ENCODE data around the gene GALNT4. TPM values are rescaled to one million over a fixed set of nuclear protein-coding genes. Genes with fewer than 3 reads are reported as not detected.

GALNT4 gene
- total and polyA plus RNA-seq, 9 of the 15 experiments (the other 6 are each of a cell fraction or from before 2014, with no cell fraction given), result 1.2 to 4.6 (median 3.4) TPM

DNA sequence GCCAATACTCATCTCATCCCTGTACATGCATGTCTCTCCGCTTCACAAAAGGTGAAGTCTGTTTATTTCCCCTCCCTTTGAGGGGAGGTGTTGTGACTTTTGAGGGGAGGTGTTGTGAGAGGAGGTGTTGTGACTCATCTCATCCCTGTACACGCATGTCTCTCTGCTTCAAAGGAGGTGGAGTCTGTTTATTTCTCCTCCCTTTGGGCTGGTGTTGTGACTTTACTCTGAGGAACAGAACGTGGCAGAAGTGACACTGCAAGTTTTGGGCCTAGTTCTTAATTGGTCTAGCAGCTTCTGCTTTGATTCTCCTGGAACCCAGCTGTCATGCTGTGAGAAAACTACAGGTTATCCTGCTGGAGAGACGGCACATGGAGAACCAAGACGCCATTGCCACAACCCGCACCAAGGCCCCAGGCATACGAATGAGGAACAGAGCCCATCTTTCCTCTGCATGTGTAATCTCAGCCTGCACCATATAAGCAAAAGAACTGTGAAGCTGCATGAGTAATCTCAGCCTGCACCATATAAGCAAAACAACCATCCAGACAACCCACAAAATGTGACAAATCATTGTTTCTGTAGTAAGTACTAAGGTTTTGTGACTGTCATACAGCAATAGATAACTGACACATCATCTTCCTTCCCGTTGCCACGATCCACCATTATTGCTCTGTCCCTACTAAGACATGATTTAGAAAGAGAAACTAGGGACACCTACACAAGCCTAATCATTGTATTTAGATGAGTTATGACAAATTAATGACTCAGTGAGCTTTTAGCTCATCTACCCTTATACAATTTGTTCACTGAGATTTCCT lies 30.0 kb downstream of the GALNT4 start (continued):
- TF ChIP-seq, protein P1, sequence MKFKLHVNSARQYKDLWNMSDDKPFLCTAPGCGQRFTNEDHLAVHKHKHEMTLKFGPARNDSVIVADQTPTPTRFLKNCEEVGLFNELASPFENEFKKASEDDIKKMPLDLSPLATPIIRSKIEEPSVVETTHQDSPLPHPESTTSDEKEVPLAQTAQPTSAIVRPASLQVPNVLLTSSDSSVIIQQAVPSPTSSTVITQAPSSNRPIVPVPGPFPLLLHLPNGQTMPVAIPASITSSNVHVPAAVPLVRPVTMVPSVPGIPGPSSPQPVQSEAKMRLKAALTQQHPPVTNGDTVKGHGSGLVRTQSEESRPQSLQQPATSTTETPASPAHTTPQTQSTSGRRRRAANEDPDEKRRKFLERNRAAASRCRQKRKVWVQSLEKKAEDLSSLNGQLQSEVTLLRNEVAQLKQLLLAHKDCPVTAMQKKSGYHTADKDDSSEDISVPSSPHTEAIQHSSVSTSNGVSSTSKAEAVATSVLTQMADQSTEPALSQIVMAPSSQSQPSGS (CRISPR knock-in tag; IDR thresholded peaks at IDR 0.05), result no peak
- TF ChIP-seq SNIP1 (IDR thresholded peaks at IDR 0.05; ENCODE audit: low read depth) (no peak), ILF3 (IDR thresholded peaks at IDR 0.05; ENCODE audit: borderline replicate concordance) (no peak), SRSF9 (IDR thresholded peaks at IDR 0.05; ENCODE audit: borderline replicate concordance, low read depth, low read length) (no peak), PPARD (CRISPR knock-in tag; IDR thresholded peaks at IDR 0.05) (no peak), NELFE (IDR thresholded peaks at IDR 0.05; ENCODE audit: insufficient read depth, insufficient read length) (no peak), MCM5 (IDR thresholded peaks at IDR 0.05; ENCODE audit: low read depth) (no peak), ZNF384 (IDR thresholded peaks at IDR 0.05; ENCODE audit: low read depth, low read length) (no peak), ZNF695 (CRISPR knock-in tag; IDR thresholded peaks at IDR 0.05) (no peak)
- TF ChIP-seq, protein P2, sequence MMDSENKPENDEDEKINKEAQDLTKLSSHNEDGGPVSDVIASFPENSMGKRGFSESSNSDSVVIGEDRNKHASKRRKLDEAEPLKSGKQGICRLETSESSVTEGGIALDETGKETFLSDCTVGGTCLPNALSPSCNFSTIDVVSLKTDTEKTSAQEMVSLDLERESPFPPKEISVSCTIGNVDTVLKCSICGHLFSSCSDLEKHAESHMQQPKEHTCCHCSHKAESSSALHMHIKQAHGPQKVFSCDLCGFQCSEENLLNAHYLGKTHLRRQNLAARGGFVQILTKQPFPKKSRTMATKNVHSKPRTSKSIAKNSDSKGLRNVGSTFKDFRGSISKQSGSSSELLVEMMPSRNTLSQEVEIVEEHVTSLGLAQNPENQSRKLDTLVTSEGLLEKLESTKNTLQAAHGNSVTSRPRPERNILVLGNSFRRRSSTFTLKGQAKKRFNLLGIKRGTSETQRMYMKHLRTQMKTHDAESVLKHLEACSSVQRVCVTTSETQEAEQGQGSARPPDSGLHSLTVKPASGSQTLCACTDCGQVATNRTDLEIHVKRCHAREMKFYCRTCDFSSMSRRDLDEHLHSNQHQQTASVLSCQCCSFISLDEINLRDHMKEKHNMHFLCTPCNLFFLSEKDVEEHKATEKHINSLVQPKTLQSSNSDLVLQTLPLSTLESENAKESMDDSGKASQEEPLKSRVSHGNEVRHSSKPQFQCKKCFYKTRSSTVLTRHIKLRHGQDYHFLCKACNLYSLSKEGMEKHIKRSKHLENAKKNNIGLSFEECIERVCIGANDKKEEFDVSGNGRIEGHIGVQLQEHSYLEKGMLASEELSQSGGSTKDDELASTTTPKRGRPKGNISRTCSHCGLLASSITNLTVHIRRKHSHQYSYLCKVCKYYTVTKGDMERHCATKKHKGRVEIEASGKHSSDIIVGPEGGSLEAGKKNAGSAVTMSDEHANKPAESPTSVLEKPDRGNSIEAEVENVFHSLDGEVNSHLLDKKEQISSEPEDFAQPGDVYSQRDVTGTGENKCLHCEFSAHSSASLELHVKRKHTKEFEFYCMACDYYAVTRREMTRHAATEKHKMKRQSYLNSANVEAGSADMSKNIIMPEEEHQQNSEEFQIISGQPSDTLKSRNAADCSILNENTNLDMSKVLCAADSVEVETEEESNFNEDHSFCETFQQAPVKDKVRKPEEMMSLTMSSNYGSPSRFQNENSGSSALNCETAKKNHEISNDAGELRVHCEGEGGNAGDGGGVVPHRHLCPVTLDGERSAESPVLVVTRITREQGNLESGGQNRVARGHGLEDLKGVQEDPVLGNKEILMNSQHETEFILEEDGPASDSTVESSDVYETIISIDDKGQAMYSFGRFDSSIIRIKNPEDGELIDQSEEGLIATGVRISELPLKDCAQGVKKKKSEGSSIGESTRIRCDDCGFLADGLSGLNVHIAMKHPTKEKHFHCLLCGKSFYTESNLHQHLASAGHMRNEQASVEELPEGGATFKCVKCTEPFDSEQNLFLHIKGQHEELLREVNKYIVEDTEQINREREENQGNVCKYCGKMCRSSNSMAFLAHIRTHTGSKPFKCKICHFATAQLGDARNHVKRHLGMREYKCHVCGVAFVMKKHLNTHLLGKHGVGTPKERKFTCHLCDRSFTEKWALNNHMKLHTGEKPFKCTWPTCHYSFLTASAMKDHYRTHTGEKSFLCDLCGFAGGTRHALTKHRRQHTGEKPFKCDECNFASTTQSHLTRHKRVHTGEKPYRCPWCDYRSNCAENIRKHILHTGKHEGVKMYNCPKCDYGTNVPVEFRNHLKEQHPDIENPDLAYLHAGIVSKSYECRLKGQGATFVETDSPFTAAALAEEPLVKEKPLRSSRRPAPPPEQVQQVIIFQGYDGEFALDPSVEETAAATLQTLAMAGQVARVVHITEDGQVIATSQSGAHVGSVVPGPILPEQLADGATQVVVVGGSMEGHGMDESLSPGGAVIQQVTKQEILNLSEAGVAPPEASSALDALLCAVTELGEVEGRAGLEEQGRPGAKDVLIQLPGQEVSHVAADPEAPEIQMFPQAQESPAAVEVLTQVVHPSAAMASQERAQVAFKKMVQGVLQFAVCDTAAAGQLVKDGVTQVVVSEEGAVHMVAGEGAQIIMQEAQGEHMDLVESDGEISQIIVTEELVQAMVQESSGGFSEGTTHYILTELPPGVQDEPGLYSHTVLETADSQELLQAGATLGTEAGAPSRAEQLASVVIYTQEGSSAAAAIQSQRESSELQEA (IDR thresholded peaks at IDR 0.05; ENCODE audit: low read depth), result no peak
- TF ChIP-seq, protein P3, sequence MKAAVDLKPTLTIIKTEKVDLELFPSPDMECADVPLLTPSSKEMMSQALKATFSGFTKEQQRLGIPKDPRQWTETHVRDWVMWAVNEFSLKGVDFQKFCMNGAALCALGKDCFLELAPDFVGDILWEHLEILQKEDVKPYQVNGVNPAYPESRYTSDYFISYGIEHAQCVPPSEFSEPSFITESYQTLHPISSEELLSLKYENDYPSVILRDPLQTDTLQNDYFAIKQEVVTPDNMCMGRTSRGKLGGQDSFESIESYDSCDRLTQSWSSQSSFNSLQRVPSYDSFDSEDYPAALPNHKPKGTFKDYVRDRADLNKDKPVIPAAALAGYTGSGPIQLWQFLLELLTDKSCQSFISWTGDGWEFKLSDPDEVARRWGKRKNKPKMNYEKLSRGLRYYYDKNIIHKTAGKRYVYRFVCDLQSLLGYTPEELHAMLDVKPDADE (conservative IDR thresholded peaks at IDR 0.05; ENCODE audit: control insufficient read depth, low read depth, low read length), result no peak
- TF ChIP-seq, protein P4, sequence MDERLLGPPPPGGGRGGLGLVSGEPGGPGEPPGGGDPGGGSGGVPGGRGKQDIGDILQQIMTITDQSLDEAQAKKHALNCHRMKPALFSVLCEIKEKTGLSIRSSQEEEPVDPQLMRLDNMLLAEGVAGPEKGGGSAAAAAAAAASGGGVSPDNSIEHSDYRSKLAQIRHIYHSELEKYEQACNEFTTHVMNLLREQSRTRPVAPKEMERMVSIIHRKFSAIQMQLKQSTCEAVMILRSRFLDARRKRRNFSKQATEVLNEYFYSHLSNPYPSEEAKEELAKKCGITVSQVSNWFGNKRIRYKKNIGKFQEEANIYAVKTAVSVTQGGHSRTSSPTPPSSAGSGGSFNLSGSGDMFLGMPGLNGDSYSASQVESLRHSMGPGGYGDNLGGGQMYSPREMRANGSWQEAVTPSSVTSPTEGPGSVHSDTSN (CRISPR knock-in tag; IDR thresholded peaks at IDR 0.05; ENCODE audit: low read depth), result no peak
- TF ChIP-seq, protein P4 (tag; conservative IDR thresholded peaks at IDR 0.05; ENCODE audit: low read depth), result peak; percentile 18; the same call in 1 of the 2 replicates
